SU-DHL-6 (cell line): ENCODE results near the gene PARVB.

Source experiments
- CTCF ChIP-seq: fragments of 200-600 bp; sonication (generic); IDR thresholded peaks from one replicate; pipeline ENCODE4 v1.5.1; 2017; ENCODE audit warnings: antibody characterized with exemption, mild to moderate bottlenecking, low read length, moderate library complexity; ENCODE audit not compliant: insufficient read depth, poor library complexity, severe bottlenecking
- EZH2phosphoT487 ChIP-seq: fragments of 200-600 bp; sonication (generic), shearing (Covaris generic); conservative IDR thresholded peaks from 2 replicates; pipeline ENCODE4 v1.6.1; 2018; ENCODE audit warnings: mild to moderate bottlenecking, antibody characterized with exemption, low read length, moderate library complexity, mixed read lengths

- TF ChIP-seq CTCF (no peak), EZH2phosphoT487 (no peak)
Observed at GRCh38 chr22:44185237-44186120, 161.4 kb downstream of the PARVB start.
